WI38 (cell line): ENCODE results near the gene MGME1.
"Not testable (repeated sequence)": the region's sequence is repeated elsewhere in the genome, so short reads cannot be mapped to it uniquely, and the experiment has no call there.

ENCODE experiments used
- H3K4me3 ChIP-seq: 2 replicates; pipeline ENCODE4 v1.5.1; 2011; ENCODE audit warnings: low read depth, mild to moderate bottlenecking, control low read depth, low read length
- TF ChIP-seq, protein P1 (sequence below): IDR thresholded peaks from 2 replicates; pipeline ENCODE4 v1.5.1; 2012; ENCODE audit warnings: low read depth, mild to moderate bottlenecking, control low read depth, low read length

Gene MGME1

DNA sequence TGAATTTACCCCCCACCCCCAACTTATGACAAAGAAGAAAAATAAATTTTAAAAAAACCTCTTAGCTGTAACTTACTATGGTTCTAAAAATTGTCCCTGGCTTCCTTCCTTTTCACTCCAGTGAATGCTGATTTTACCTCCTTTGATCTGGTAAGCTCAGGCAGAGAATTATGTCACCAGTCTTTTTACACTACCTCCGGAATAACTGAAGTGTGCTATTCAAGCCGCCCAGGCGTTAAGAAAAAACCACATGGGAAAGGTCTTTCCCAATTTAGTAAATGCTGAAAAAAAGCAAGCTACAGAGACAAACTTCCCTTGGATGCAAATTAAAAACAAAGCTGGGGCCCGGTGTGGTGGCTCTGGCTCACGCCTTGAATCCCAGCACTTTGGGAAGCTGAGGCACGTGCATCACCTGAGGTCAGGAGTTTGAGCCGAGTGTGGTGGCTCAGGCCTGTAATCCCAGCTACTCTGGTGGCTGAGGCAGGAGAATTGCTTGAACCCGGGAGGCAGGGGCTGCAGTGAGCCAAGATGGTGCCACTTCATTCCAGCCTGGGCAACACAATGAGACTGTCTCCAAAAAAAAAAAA, 12.6 kb upstream of the MGME1 start:
- TF ChIP-seq, protein P1, sequence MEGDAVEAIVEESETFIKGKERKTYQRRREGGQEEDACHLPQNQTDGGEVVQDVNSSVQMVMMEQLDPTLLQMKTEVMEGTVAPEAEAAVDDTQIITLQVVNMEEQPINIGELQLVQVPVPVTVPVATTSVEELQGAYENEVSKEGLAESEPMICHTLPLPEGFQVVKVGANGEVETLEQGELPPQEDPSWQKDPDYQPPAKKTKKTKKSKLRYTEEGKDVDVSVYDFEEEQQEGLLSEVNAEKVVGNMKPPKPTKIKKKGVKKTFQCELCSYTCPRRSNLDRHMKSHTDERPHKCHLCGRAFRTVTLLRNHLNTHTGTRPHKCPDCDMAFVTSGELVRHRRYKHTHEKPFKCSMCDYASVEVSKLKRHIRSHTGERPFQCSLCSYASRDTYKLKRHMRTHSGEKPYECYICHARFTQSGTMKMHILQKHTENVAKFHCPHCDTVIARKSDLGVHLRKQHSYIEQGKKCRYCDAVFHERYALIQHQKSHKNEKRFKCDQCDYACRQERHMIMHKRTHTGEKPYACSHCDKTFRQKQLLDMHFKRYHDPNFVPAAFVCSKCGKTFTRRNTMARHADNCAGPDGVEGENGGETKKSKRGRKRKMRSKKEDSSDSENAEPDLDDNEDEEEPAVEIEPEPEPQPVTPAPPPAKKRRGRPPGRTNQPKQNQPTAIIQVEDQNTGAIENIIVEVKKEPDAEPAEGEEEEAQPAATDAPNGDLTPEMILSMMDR = no peak
- H3K4me3 ChIP-seq = no peak overlapping the region

DNA sequence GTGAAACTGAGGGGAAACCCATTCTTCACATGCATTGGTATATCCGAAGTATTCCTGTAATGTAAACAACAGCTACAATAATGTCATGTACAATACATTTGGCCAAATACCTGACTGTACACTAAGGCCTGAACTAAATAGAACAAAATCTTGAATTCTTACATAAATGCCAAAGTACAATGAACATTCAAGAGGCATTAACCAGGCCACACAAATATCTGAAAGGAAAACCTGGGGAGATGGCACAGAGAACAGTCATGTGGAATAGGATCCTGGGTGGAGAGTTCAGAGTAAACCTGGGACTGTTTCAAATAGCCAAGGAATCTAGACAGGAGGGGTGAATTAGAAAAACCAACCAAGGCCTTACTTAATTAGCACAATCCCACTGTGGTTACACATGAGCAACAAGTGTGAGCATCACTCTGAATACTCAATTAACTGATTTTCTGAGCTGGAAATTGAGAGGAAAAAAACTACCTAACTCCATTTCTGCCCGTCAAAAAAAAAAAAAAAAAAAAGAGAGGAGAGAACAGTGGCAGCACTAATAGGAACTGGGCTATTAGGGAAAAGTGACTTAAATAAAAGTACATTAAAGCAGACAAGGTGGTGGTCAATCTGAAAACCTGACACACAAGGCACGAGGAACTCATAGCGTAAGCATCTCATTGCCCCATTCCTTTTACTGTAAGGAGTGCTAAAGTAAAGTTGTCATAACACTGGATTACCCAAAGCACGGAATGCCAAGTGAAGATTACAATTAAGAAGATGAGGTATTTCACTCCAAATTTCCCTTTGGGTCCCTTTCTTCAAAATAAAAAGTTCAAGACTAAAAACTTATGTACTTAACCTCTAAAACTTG, 11.1 kb upstream of the MGME1 start:
- TF ChIP-seq, protein P1 = no peak
- no peak overlapping the region for H3K4me3 ChIP-seq

GRCh38 chr20:17958373-17959256, 10.2 kb upstream of the MGME1 start:
- TF ChIP-seq, protein P1 = no peak
- no peak overlapping the region for H3K4me3 ChIP-seq

- TF ChIP-seq, protein P1 = no peak
- H3K4me3 ChIP-seq = no peak overlapping the region
Measured at GRCh38 chr20:17959257-17959627, 9.6 kb upstream of the MGME1 start.

DNA sequence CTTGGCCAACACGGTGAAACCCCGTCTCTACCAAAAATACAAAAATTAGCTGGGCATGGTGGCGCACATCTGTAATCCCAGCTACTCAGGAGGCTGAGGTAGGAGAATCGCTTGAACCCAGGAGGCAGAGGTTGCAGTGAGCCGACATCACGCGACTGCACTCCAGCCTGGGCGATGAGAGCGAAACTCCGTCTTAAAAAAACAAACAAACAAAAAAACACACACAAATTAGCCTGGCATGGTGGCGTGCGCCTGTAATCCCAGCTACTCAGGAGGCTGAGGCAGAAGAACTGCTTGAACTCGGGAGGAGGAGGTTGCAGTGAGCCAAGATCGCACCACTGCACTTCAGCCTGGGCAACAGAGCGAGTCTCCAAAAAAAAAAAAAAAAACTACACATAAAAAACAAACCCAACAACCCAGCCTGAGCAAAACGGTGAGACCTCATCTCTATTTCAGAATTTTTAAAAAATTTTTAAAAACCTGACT, 8.4 kb upstream of the MGME1 start:
- H3K4me3 ChIP-seq = not testable (repeated sequence)

- TF ChIP-seq, protein P1 = no peak
- 0 out of 2 replicates have a peak overlapping the region, but pooled peaks have one; percentile 9 for H3K4me3 ChIP-seq
Measured at GRCh38 chr20:17960927-17961586, 7.8 kb upstream of the MGME1 start.

DNA sequence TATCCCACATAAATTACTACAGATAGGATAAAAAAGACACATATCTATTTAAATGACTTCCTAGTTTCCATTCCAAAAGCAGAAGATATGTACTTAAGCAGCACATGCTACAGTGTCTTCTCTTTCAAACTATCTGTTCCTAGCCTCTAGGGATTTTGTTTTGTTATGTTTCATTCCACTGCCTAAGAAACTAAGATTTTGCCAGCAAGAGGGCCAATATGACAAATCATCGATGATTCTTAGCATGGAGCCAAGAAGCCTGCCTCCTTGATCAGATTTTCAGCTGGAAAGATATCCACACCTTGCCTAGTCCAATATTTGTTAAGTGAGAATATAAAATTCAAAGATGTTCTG, 7.3 kb upstream of the MGME1 start:
- TF ChIP-seq, protein P1 = no peak
- H3K4me3 ChIP-seq = 0 out of 2 replicates have a peak overlapping the region, but pooled peaks have one; percentile 9
